Hematopoietic multipotent progenitor cell (in vitro differentiated cells): ENCODE measurements around the gene TENT4A. TPM values are rescaled to one million over a fixed set of nuclear protein-coding genes. Genes with fewer than 3 reads are reported as not detected.
A peak's percentile ranks its signal among the peaks of the same experiment; 100 is the strongest.

Experiments used
- DNase-seq, 3 donors: peaks; one replicate each; pipeline ENCODE4 v3.0.0-alpha.2; 2011 to 2015; ENCODE audit warnings: low read depth in 2 of 3, low spot score in 2 of 3
- total RNA-seq: library from RNA; depleted of rRNA; stranded (reverse); fragments of >200 nt; gene quantifications from one replicate; pipeline ENCODE4 v1.2.3, GENCODE V29; 2012

The TENT4A gene
- total RNA-seq, 1 donor = 14.5 TPM

DNA sequence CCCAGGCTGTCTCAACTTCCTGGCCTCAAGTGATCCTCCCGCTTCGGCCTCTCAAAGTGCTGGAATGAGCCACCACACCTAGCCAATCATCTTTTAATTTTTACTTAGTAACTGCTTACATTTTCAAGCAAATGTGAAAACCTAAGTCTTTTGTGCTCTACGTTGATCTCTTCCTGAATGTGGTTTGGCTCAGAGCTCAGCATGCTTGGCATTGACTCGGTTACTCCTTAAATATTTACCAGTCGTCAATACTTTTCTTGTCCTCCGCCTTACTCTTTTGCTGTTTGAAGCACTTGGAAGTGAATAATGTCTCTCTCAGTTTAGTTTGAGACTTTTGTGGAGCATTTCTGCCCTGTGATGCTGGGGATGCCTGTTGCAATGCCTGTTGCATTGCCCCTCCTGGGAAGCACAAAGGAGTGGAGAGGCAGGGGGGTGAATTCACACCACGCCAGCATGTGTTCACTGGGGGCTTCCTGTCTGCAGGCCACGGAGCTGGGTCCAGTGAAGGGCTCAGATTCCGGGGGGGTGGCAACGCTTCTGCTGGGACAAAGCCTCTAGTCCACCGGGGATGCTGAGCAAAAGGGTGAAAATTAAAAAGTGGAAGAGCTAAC, 13.1 kb upstream of the TENT4A start:
- no peak for DNase-seq

DNA sequence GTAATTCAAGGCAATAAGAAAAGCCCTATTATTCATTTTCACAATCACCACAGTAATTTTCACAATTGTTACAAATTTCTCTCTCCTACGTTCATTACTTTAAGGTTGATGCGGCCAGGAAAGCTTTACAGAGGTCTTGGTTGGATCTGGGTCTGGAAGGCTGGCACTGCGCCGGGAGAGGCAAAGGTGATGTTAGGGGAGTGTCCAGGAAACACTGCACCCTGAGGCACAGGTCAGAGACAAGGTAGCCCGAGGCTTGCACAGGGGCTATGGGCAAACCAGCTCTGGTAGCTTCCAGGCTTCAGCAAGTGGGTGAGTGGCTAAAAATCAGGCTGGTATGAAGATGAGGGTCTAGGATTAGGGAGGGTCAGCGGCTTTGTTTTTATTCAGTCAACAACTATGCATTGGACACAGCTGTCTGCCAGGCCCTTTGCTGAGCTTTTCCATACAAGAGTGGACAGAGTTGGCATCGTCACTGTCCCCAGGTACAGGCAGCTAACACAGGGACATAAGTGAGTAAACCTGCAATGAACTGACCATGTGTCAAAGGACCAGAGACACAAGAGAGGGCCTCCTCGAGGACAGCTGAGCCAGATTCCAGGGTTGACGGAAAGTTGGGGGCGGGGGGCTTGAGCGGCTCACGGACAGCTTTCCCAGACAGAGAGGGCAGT, 12.4 kb upstream of the TENT4A start:
- DNase-seq = no peak

DNA sequence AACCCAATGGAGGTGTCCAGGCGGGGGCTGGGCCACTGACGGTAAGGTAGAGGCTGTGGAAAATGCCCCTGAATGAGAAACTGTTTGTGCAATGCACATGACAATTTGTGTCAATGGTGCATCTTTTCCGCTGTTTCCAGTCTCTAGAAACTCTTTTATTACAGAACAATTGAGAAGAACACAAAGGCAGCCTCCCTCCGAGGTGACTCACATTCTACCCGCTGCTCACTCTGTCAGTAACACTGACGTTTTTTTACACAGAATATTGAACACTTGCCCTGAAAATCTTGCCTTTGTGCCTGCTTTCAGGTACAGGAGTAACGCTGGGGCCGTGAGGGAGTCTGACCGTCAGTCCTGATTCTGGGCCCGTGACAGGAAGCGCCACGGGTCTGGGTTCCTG, 11.7 kb upstream of the TENT4A start:
- no peak for DNase-seq

DNA sequence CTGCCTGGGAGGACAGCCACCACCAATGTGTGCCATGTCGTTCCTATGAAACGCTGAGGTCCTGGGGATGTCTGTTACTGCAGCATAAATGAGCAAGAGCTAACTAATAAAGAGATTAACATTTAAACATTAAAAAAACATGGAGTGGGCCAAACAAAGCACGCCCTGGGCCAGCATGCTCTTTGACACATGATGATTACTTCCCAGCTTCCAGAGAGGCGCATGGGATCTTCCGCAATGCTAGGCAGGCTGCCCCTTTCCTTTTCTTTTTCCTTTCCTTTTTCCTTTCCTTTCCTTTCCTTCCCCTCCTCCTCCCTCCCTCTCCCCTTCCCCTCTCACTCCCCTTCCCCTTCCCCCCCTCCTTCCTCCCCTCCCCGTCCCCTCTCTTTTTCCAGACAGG, 10.6 kb upstream of the TENT4A start:
- no peak for DNase-seq

DNA sequence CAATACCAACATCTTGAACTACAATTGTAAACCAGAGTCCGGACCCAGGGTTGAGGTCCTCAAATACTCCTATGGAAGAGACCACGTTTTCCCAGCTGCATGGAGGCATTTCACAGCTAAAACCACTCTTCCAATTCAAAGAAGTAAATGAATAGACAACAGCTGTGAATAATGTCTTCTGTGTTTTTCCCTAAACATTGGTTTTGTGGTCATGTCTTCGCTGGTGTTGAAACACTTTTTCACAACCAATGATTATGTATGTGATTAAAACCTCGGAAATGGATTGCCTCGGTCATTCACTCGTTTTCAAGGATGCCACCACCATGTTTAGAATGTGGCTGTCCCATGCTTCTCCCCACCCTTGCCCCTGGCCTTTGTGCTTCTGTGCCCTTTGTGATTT, 9.4 kb upstream of the TENT4A start:
- DNase-seq = no peak

DNA sequence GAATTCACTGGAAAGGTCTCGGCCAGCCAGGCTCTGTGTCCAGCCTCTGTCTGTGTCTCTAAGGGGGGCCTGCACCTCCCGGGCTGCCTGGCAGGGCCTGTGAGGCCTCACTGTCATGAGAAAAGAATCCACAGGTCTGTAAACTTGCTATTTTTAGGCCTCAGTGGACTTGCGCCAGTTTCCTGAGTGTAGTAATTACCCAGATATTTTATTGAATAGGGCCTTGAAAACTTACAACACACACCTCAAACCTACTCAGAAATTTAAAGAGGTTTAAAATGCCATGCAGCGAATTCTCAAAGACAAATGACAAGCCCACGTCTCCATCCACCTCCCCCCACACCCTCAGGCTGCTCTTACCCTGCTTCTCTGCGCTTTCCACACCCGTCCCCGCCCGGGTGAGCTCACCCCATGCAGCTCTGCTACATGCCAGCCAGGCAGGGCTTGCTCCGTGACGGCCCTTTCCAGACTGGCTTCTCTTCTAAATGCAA, 8.8 kb upstream of the TENT4A start:
- DNase-seq = no peak

DNA sequence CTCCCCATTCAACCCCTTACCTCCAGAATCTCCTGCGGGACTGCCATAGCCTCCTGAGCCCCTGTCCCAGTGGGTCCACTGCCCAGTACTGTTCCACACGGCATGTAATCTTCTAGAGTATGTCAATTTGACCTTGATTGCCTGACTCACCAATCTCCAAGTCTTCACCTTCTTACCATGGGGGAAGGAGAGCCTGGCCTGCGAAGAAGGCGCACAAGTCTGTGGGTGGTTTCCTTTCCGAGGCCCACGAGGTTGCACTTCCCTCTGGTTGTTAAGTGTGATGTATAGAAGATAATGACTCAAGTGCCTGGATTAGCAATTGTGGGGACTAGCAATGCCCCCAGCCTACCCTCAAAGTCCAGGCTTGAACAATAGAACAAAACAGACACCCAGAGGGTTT, 8.1 kb upstream of the TENT4A start:
- no peak for DNase-seq

DNA sequence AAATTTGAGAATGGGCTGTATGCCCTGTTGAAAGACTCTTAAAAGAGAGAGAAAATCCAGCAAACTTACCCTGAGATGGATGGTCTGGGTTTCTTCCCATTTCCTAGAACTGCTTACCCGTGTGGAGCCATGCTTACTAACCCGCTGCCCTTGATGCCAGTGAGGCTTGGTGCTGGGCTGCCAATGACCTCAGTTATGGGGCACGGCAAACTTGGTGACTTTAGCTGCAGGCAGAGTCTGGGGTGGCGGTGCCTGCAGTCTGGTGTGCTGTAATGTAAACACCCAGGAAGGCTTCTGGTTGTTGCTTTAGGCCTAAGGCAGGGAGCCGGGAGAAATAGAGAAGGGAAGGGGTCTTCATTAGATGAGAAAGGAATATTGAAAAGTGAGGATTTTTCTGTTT, 7.3 kb upstream of the TENT4A start:
- DNase-seq = no peak

DNA sequence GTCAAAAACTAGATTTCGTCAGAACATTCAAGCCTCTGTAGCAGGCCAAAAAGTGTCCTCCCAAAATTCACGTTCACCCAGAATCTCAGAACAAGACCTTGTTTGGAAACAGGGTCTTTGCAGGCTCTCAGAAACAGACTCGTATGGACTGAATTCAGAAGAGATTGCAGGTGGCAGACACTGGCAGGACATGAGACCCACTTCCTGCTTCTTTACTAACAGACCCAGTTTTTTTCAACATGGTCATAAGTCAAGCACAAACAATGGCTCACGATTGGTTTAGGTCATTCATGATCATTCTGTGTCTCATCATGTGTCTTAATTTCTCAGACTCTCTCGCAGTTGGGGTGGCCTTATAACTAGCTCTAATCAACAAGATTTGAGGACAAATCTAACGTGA, 5.4 kb upstream of the TENT4A start:
- no peak for DNase-seq

DNA sequence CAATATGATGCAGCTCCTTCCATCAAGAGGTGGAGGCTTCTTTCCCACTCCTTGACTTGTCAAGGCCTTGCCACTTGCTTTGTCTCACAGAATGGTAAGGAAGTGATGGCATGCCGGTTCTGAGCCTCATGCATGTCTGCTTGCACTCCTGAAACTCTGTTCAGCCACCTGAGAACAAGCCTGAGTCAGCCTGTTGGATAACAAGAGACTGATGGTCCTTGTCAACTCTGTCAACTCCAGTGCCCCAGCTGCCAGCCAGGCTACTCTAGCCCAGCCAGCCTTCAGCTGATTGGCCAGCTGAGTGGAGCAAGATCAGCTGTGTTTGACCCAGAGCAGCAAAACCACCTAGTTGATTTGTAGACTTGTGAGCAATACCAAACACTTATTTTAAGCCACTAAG, 4.4 kb upstream of the TENT4A start:
- no peak for DNase-seq

DNA sequence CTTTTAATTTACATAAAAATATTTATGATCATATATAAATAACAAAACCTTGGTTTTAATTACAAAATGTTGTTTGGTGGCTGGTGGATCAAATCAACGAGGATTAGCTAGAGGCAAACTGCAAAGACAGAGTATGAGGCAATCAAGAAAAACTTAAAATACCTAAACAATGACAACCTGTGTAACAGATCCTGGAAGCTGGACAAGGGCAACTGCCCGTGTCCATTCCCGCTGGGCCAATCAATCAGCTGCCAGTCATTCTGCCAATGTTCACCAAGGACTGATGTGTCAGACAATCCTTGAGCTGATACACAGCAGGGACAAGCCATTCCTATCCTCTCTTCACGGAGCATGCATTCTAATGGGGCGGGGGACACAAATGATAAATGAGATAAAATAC, 3.2 kb upstream of the TENT4A start:
- DNase-seq = no peak

DNA sequence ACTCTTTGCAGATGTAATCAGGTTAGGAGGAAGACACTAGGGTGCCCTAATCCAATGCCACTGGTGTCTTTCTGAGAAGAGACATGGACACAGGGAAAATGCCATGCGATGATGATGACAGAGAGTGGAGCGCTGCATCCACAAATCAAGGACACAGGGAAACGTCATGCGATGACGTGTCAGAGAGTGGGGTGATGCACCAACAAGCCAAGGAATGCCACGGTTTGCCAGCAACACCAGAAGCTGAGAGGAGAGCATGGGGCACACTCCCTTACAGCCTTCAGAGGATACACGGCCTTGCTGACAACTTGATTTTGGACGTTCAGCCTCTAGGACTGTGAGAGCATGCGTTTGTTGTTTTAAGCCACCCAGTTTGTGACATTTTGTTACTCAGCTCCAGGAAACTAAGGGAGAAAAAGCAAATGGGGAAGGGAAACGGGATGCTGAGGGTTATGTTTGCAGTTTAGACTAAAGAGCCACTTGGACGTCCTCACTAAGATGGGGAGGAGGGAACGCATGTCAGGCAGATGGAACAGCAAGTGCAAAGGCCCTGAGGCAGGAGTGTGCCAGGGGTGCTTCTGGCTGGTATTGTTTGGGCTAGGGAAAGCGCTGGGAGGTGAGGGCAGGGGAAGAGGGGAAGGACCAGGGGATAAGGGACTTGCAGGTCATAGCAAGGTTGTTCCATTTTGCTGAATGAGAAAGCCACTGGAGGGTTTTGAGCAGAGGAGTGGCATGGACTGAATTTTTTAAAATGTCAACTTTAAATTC, 2.5 kb upstream of the TENT4A start:
- DNase-seq = no peak

DNA sequence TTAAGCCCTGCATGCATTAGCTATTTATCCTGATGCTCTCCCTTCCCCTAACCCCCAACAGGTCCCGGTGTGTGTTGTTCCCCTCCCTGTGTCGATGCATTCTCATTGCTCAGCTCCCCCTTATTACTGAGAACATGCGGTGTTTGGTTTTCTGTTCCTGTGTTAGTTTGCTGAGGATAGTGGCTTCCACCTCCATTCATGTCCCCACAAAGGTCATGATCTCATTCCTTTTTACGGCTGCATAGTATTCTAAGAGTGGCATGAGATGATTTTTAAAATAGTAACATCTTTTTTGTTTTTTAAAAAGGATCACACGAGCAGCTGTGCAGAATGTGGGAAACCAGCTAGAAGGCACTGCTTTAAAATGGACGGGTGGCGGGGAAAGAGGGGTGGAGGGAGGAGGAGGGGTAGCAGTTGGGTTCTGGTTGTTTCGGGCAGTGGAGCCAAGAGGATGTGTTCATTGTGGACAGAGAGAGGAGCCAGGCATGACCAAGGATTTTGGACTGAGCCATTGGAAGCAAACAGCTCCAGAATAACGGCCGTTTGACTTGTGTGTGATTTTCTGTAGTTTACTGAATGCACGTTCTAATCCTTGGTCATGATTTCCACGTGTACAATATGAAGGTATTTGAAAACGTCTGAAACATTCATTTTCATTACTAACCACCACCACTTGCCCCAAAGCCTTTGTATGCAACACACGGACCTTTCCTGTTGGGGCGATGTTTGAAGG, 1.7 kb upstream of the TENT4A start:
- no peak for DNase-seq

DNA sequence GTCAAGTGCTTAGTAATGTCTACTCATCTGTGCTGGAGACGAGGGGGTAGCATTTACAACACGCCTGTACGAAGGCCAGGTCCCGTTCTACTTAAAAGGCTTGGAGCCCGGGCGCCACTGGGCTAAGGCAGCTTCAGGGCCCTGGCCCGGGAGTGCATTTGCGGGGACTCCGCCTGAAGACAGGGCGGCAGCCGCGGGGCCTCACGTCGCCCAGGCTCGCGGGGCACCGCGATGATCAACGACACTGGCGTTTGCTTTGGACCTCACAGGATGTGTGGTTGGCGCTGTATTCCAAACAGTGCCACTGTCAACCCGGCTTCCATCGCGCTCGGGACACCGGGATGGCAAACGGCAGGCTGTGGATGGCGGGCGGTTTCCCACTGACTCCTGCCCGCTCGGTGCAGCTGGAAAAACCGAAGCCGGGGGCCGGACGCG, 1.1 kb upstream of the TENT4A start:
- DNase-seq = peak in 2 of 3 donors; percentile 42 to 50

DNA sequence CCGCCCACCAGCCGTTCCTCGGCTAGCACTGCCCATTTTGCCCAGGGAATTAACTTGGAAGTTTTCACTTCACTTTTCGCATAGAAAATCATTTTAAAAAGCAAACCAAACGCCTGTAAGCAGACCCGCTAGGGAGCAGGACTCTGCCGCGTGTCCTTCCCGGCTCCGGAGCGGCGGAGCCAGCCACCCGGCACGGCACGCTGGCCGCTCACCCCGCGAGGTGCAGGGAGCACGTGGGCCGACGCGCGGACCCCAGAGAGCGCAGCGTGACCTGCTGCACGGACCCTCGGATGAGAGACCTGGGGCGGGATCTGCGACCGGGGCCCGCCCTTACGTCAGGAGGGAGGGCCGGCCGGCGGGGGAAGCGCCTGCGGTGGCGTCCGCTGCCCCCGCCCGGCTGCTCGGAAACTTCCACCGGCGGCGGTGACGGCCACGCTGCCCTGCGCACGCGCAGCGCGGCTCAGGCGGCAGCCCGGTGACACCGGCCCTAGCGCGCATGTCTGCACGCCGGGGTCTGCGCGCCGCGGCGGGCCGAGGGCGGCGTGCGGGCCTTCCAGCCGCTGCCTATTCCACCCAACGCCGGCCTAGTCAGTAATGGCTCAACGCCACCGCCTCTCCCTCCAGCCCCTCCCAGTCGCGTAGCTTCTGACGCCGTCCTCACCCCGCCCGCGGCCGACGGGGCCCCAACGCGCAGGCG, 507 bp upstream of the TENT4A start:
- DNase-seq = peak; percentile 97 to 99 (median 98)

DNA sequence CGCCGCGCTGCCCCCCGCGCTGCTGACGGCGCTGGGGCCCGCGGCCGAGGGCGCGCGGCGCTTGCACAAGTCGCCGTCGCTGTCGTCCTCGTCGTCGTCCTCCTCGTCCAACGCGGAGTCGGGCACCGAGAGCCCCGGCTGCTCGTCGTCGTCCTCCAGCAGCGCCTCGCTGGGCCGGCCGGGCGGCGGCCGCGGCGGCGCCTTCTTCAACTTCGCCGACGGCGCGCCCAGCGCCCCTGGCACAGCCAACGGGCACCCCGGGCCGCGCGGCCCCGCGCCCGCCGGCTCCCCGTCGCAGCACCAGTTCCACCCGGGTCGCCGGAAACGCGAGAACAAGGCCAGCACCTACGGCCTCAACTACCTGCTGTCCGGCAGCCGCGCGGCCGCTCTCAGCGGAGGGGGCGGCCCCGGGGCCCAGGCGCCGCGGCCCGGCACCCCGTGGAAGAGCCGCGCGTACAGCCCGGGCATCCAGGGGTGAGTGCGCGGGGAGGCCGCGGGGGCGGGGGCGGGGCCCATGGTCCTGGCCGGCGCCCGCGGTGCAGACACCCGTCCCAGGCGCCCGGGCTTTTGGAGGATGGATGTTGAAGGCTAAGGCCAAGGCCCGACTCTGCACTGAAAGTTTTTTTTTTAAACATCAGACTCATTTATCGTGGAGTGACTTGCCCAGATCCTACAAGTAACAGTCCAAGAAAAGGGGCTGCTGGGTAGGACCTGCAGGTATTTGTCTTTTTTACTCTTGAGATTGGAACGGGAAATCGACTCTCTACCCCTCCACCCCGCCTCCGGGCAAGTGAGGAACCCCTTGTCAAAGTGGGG, 1.2 kb downstream of the TENT4A start:
- DNase-seq = no peak

DNA sequence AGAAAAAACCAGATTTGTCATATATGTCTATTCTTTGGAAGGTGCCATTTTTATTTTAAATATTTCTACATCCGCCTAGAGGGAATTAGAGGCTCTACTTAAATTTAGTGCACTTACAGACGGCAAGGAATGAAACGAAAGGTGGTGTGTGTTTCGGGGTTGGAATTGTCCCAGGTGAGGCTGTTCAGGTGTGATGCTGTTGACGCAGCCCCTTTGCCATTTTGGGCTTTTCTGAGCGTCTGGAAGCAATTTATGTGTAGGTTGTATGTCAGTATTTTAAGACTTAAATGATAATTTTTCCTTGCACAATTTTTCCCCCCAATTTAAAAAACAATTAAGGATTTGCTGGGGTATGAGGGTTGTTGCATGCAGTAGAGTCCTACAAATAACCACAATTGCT, 2.0 kb downstream of the TENT4A start:
- DNase-seq = no peak

DNA sequence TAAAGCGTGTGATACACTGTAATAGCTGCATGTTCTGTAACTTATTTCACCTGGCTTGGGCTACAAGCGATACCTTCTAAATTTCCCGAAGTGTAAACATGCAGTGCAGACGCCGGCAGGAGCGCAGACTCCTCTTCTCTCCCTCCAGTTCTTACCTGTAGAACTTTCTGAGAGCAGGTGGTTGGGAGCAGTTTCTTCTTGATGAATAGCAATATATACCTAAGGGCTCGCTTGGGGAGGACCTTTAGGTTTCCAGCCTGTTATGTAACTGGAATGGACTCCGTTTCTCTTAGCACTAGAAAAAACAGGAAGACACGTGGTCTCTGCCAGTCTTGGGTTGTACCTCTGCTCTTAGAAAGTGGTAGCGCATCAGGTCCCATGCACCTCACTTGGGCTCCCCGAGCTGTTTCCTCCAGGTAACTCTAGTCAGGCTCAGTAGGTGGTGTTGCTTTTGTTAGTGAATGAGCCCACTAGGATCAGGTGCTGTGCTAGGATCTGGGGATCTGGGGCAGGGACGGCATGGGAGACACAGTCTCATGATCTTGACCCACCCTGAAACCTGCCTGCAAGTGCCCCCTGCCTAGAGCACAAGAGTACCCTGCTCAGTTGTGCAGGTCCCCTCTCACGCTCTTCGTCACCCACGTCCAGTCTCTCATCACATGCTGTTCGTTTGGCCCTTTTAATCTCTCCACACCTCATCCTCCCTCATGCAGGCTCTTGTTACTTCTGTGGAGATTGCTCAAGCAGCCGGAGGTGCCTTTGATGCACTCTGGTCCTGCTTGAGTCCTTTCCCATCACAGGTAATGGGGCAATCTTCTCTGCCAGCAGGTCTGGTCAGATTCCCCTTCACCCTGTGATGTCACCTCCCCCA, 2.8 kb downstream of the TENT4A start:
- DNase-seq = peak in 1 of 3 donors; percentile 23
